A673 (cell line): ENCODE measurements around the gene RPS27A.

ENCODE experiments used
- CTCF ChIP-seq: fragments of 300-800, 200-600 bp; sonication (generic); conservative IDR thresholded peaks from 2 replicates; pipeline ENCODE4 v1.5.1; 2017; ENCODE audit warnings: low read depth, mild to moderate bottlenecking, antibody characterized with exemption, low read length, moderate library complexity, mixed read lengths
- EZH2 ChIP-seq: fragments of 200-600 bp; sonication (generic); IDR thresholded peaks from 2 replicates; pipeline ENCODE4 v1.6.1; 2017; ENCODE audit warnings: borderline replicate concordance, low read depth, mild to moderate bottlenecking, mixed read lengths, antibody characterized with exemption, low read length; ENCODE audit not compliant: poor library complexity, severe bottlenecking

- TF ChIP-seq CTCF = no peak
- no peak for TF ChIP-seq EZH2
Measured at GRCh38 chr2:55269645-55269990, 37.1 kb downstream of the RPS27A start.
